Gastrocnemius medialis (tissue), 4 donors: Measurements from ENCODE around the gene DLL4.

Experiments used
- CTCF ChIP-seq, 5 experiments: fragments of 450-650 bp in 3 of 5; fragments of 200-600 bp in 2 of 5; sonication (generic) in 2 of 5; IDR thresholded peaks in 4 of 5; conservative IDR thresholded peaks in 1 of 5; 1 replicate in 4 of 5; 2 replicates in 1 of 5; pipeline ENCODE4 v1.5.1; 2016 to 2019; ENCODE audit warnings: antibody characterized with exemption in 5 of 5, mild to moderate bottlenecking in 3 of 5, moderate library complexity in 3 of 5
- POLR2A ChIP-seq, 2 donors: fragments of 450-650 bp; IDR thresholded peaks; one replicate each; pipeline ENCODE4 v1.6.1; 2017; ENCODE audit warnings: antibody characterized with exemption in 2 of 2, mild to moderate bottlenecking in 2 of 2, moderate library complexity in 2 of 2

- TF ChIP-seq CTCF (IDR thresholded peaks at IDR 0.05 in 4 of 5, conservative IDR thresholded peaks at IDR 0.05 in 1 of 5) (no peak), POLR2A (IDR thresholded peaks at IDR 0.05) (no peak)
Observed at GRCh38 chr15:40984406-40984805, 55.3 kb downstream of the DLL4 start.
